A673 (cell line): ENCODE measurements around the gene LURAP1L. TPM values are rescaled to one million over a fixed set of nuclear protein-coding genes. Genes with fewer than 3 reads are reported as not detected.

Experiments
- BruUV-seq: library from RNA; stranded (reverse); fragments of 400-500 nt; replicated peaks from 2 replicates; lab custom pipeline; 2021; lab: Mats Ljungman, UMichigan
- CTCF ChIA-PET: fragments of 300-600 bp; sonication (Branson Sonifier 250); formaldehyde crosslinking; loops from one replicate; lab custom pipeline; 2022; ENCODE audit warnings: antibody characterized with exemption; lab: Charles Lee
- POLR2A ChIA-PET: fragments of 300-600 bp; sonication (Branson Sonifier 250); formaldehyde crosslinking; loops from one replicate; lab custom pipeline; 2022; ENCODE audit warnings: antibody characterized with exemption; ENCODE audit not compliant: low non-redundant PET; lab: Charles Lee
- DNase-seq: peaks from one replicate; pipeline ENCODE4 v3.0.0-alpha.2; 2015; ENCODE audit warnings: low spot score
- H3K27ac ChIP-seq: fragments of 200-600 bp; sonication (generic); 2 replicates; pipeline ENCODE4 v1.5.1; 2016; ENCODE audit warnings: mixed run types, low read depth, mild to moderate bottlenecking, mixed read lengths, antibody characterized with exemption, low read length; ENCODE audit not compliant: poor library complexity, severe bottlenecking
- H3K27me3 ChIP-seq: fragments of 200-600 bp; sonication (generic); replicated peaks from 2 replicates; pipeline ENCODE4 v1.6.1; 2017; ENCODE audit warnings: mixed run types, low read depth, mild to moderate bottlenecking, mixed read lengths, antibody characterized with exemption, low read length; ENCODE audit not compliant: insufficient read depth, poor library complexity
- H3K36me3 ChIP-seq: fragments of 200-600 bp; sonication (generic); 2 replicates; pipeline ENCODE4 v1.6.1; 2016; ENCODE audit warnings: mixed run types, mild to moderate bottlenecking, mixed read lengths, antibody characterized with exemption, low read length; ENCODE audit not compliant: insufficient read depth, poor library complexity, severe bottlenecking
- H3K4me1 ChIP-seq: fragments of 200-600 bp; sonication (generic); 2 replicates; pipeline ENCODE4 v1.6.1; 2017; ENCODE audit warnings: mixed run types, mild to moderate bottlenecking, mixed read lengths, antibody characterized with exemption, low read length; ENCODE audit not compliant: insufficient read depth, poor library complexity, severe bottlenecking
- H3K4me3 ChIP-seq: fragments of 200-600 bp; sonication (generic); 2 replicates; pipeline ENCODE4 v1.5.1; 2016; ENCODE audit warnings: low read depth, mixed run types, mild to moderate bottlenecking, mixed read lengths, low read length; ENCODE audit not compliant: poor library complexity, severe bottlenecking
- H3K9me3 ChIP-seq: fragments of 200-600 bp; sonication (generic); 2 replicates; pipeline ENCODE4 v1.6.1; 2016; ENCODE audit warnings: mixed run types, low read depth, mild to moderate bottlenecking, mixed read lengths, antibody characterized with exemption, low read length; ENCODE audit not compliant: poor library complexity, severe bottlenecking
- EZH2 ChIP-seq: fragments of 200-600 bp; sonication (generic); IDR thresholded peaks from 2 replicates; pipeline ENCODE4 v1.6.1; 2017; ENCODE audit warnings: borderline replicate concordance, low read depth, mild to moderate bottlenecking, mixed read lengths, antibody characterized with exemption, low read length; ENCODE audit not compliant: poor library complexity, severe bottlenecking
- intact Hi-C: fragments of 100-400 bp; cut with micrococcal nuclease; formaldehyde crosslinking; loops from one replicate; pipeline ENCODE4 v1.10.0; 2022; ENCODE audit not compliant: unreplicated experiment
- total RNA-seq: library from RNA; stranded (reverse); gene quantifications from 2 replicates; pipeline ENCODE4 v1.2.3, GENCODE V29; 2021
- TF ChIP-seq, protein P1 (sequence below): fragments of 300-800, 200-600 bp; sonication (generic); conservative IDR thresholded peaks from 2 replicates; pipeline ENCODE4 v1.5.1; 2017; ENCODE audit warnings: low read depth, mild to moderate bottlenecking, antibody characterized with exemption, low read length, moderate library complexity, mixed read lengths

Gene LURAP1L
- total RNA-seq, 1 experiment from 2014 or later, result 0.60 TPM

GRCh38 chr9:12797037-12797436 lies 22.2 kb downstream of the LURAP1L start:
- no peak overlapping the region for H3K4me3 ChIP-seq
- BruUV-seq, result no TSS peak
- peaks cover 2% of the 10 kb centered on the region for H3K4me1 ChIP-seq
- H3K27ac ChIP-seq, result no peak overlapping the region
- CTCF ChIA-PET, result no interaction called here
- H3K9me3 ChIP-seq, result no peaks in the 10 kb centered on the region
- intact Hi-C loops, result no loop called here
- POLR2A ChIA-PET, result no interaction called here
- H3K27me3 ChIP-seq, result no peaks in the 10 kb centered on the region
- TF ChIP-seq EZH2, result no peak
- TF ChIP-seq, protein P1, sequence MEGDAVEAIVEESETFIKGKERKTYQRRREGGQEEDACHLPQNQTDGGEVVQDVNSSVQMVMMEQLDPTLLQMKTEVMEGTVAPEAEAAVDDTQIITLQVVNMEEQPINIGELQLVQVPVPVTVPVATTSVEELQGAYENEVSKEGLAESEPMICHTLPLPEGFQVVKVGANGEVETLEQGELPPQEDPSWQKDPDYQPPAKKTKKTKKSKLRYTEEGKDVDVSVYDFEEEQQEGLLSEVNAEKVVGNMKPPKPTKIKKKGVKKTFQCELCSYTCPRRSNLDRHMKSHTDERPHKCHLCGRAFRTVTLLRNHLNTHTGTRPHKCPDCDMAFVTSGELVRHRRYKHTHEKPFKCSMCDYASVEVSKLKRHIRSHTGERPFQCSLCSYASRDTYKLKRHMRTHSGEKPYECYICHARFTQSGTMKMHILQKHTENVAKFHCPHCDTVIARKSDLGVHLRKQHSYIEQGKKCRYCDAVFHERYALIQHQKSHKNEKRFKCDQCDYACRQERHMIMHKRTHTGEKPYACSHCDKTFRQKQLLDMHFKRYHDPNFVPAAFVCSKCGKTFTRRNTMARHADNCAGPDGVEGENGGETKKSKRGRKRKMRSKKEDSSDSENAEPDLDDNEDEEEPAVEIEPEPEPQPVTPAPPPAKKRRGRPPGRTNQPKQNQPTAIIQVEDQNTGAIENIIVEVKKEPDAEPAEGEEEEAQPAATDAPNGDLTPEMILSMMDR, result no peak
- DNase-seq, result no peak
- H3K36me3 ChIP-seq, result no peaks in the 10 kb centered on the region

DNA sequence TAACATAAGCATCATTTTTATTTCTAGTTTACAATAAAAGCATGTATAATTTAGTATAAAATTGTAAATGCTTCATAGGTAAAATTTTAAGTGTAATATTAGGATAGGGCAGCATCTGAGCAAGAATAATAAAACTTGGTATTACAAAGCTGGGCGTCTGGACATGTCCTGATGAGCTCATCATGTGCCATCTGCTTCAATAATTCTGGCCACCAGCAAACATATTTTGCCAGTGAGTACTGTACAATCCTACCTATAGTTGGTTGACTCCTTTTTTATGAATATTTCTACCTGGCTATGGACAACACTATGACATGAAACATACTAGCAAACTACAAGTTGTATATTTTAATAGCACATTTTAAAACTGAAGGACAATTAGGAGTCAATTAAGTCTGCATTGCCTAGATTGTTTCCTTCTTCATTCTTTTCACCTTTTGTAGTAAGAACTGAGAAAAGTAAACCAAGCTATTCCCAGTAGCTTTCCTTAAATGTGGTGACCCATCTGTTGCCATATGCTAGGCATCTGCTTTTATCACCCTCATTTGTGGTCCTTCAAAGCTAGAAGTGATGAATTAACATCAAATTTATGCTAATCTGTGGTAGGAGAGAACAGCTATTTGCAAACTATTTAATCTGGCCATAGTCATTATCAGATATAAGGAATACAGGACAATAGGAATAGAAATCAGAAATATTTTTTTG lies 23.4 kb downstream of the LURAP1L start:
- Histone ChIP-seq H3K27me3 (no peaks in the 10 kb centered on the region), H3K4me1 (peaks cover 3% of the 10 kb centered on the region), H3K4me3 (no peak overlapping the region), H3K27ac (no peak overlapping the region), H3K9me3 (no peaks in the 10 kb centered on the region), H3K36me3 (no peaks in the 10 kb centered on the region)
- no peak for TF ChIP-seq EZH2
- no peak for DNase-seq
- CTCF ChIA-PET, result no interaction called here
- intact Hi-C loops, result no loop called here
- POLR2A ChIA-PET, result no interaction called here
- BruUV-seq, result no TSS peak

GRCh38 chr9:12801187-12801586 lies 26.4 kb downstream of the LURAP1L start:
- Histone ChIP-seq H3K9me3 (no peaks in the 10 kb centered on the region), H3K27ac (no peak overlapping the region), H3K4me1 (peaks cover 3% of the 10 kb centered on the region), H3K27me3 (no peaks in the 10 kb centered on the region), H3K36me3 (no peaks in the 10 kb centered on the region), H3K4me3 (no peak overlapping the region)
- no peak for DNase-seq
- ChIA-PET POLR2A (no interaction called here), CTCF (no interaction called here)
- intact Hi-C loops, result no loop called here
- no TSS peak for BruUV-seq
- TF ChIP-seq EZH2, result no peak
- TF ChIP-seq, protein P1, result no peak

DNA sequence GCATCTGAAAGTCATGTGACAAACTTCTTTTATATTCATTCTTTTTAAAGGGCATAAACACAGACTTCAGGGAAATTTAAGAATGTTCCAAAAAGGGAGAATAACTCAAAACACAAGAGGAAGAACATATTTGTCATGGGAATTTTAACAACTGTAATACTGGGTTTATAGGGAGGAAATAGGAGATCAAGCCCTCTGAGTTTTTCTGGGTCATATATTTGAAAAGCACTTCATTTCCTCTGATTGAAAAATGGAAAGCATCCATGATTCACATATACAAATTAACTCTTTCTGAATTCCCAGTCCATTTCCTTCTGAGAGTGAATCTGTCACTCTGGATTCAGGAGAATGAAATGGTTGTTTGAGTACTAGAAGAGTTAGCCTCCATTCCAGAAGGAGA lies 26.8 kb downstream of the LURAP1L start:
- BruUV-seq, result no TSS peak
- no peak overlapping the region for H3K4me3 ChIP-seq
- CTCF ChIA-PET, result no interaction called here
- DNase-seq, result peak; percentile 14
- H3K36me3 ChIP-seq, result no peaks in the 10 kb centered on the region
- intact Hi-C loops, result no loop called here
- POLR2A ChIA-PET, result no interaction called here
- no peak for TF ChIP-seq EZH2
- TF ChIP-seq, protein P1, result no peak
- H3K27me3 ChIP-seq, result no peaks in the 10 kb centered on the region
- no peak overlapping the region for H3K27ac ChIP-seq
- peaks cover 3% of the 10 kb centered on the region for H3K4me1 ChIP-seq
- no peaks in the 10 kb centered on the region for H3K9me3 ChIP-seq
